Smooth muscle cell (in vitro differentiated cells): ENCODE data around the gene NHS. TPM values are rescaled to one million over a fixed set of nuclear protein-coding genes. Genes with fewer than 3 reads are reported as not detected.
A peak's percentile ranks its signal among the peaks of the same experiment; 100 is the strongest.

ENCODE experiments used
- DNase-seq: peaks from one replicate; lab custom pipeline; 2025; ENCODE audit not compliant: unreplicated experiment; lab: John Stamatoyannopoulos, UW
- H2AFZ ChIP-seq: fragments of 200-600 bp; sonication (generic); 2 replicates; pipeline ENCODE4 v1.6.0; 2016; ENCODE audit warnings: antibody characterized with exemption, low read depth, mild to moderate bottlenecking
- H3F3A ChIP-seq: fragments of 200-600 bp; sonication (generic); 2 replicates; pipeline ENCODE4 v1.6.0; 2017; ENCODE audit warnings: antibody characterized with exemption, low read depth
- H3K27ac ChIP-seq: fragments of 200-600 bp; sonication (generic); 2 replicates; pipeline ENCODE4 v1.5.1; 2016; ENCODE audit warnings: low read depth, mild to moderate bottlenecking
- H3K27me3 ChIP-seq: fragments of 200-600 bp; sonication (generic); 2 replicates; pipeline ENCODE4 v1.6.1; 2016; ENCODE audit warnings: low read depth, mild to moderate bottlenecking
- H3K36me3 ChIP-seq: fragments of 200-600 bp; sonication (generic); 2 replicates; pipeline ENCODE4 v1.5.1; 2016; ENCODE audit warnings: low read depth
- H3K4me1 ChIP-seq: fragments of 200-600 bp; sonication (generic); 2 replicates; pipeline ENCODE4 v1.5.1; 2016; ENCODE audit warnings: low read depth
- H3K4me2 ChIP-seq: fragments of 200-600 bp; sonication (generic); 2 replicates; pipeline ENCODE4 v1.6.0; 2016; ENCODE audit warnings: mild to moderate bottlenecking
- H3K4me3 ChIP-seq: fragments of 200-600 bp; sonication (generic); 2 replicates; pipeline ENCODE4 v1.5.1; 2016; ENCODE audit warnings: mild to moderate bottlenecking
- H3K79me2 ChIP-seq: fragments of 200-600 bp; sonication (generic); 2 replicates; pipeline ENCODE4 v1.6.0; 2016; ENCODE audit warnings: low read depth, mild to moderate bottlenecking
- H3K9ac ChIP-seq: fragments of 200-600 bp; sonication (generic); 2 replicates; pipeline ENCODE4 v1.6.0; 2016; ENCODE audit warnings: low read depth
- H3K9me3 ChIP-seq: fragments of 200-600 bp; sonication (generic); replicated peaks from 2 replicates; pipeline ENCODE4 v1.5.1; 2016; ENCODE audit warnings: low read depth
- H4K20me1 ChIP-seq: fragments of 200-600 bp; sonication (generic); 2 replicates; pipeline ENCODE4 v1.6.0; 2016; ENCODE audit warnings: low read depth
- WGBS: methylation state at CpG from one replicate; pipeline ENCODE4 v1.1.7; 2016; ENCODE audit warnings: low lambda C conversion rate; 5-methylcytosine and 5-hydroxymethylcytosine counted together
- polyA plus RNA-seq: library from polyadenylated mRNA; unstranded; fragments of >200 nt; fragmentation: Nextera tagmentation; extraction: Ambion mirVana; gene quantifications from 2 replicates; pipeline ENCODE4 v1.2.1, GENCODE V29; 2016
- total RNA-seq: library from RNA; depleted of rRNA; stranded (reverse); fragments of >200 nt; gene quantifications from 2 replicates; pipeline ENCODE4 v1.2.3, GENCODE V29; 2014
- TF ChIP-seq, protein P1 (sequence below): fragments of 200-600 bp; sonication (generic); IDR thresholded peaks from 2 replicates; pipeline ENCODE4 v1.5.1; 2017; ENCODE audit warnings: borderline replicate concordance, mild to moderate bottlenecking, antibody characterized with exemption; ENCODE audit not compliant: insufficient read depth, poor library complexity, severe bottlenecking

NHS gene
- total and polyA plus RNA-seq, 2 experiments from 2014 or later = 2.6 to 9.6 TPM

GRCh38 chrX:17409566-17410290, 34.7 kb downstream of the NHS start:
- 61% methylated on average over 3 of the region's 3 CpGs for WGBS

DNA sequence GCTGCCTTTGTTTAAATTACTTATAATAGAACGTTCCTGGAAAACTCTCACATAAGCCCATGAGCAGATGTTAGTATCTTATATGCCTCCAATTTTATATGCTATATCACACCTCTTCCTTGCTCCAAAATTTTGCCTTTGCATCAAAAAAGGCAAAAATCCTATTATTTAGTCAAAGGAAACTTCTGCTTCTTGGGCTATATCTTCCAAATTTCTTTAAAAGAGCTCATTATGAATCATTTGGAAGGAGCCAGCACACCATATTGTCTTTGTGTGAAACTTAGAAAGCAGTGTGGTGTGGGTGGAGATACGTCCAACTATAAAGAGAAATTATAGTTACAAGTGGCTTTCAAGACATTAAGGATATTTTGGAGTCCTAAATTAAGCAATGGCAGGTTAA, 35.7 kb downstream of the NHS start:
- H3K9me3 ChIP-seq = no peaks in the 10 kb centered on the region
- no peaks in the 10 kb centered on the region for H3K36me3 ChIP-seq
- H3K79me2 ChIP-seq = no peaks in the 10 kb centered on the region
- DNase-seq = no peak
- H3K27ac ChIP-seq = no peak overlapping the region
- H3F3A ChIP-seq = no peaks in the 10 kb centered on the region
- H3K9ac ChIP-seq = no peak overlapping the region
- H4K20me1 ChIP-seq = peaks cover 6% of the 10 kb centered on the region
- H2AFZ ChIP-seq = no peak overlapping the region
- TF ChIP-seq, protein P1, sequence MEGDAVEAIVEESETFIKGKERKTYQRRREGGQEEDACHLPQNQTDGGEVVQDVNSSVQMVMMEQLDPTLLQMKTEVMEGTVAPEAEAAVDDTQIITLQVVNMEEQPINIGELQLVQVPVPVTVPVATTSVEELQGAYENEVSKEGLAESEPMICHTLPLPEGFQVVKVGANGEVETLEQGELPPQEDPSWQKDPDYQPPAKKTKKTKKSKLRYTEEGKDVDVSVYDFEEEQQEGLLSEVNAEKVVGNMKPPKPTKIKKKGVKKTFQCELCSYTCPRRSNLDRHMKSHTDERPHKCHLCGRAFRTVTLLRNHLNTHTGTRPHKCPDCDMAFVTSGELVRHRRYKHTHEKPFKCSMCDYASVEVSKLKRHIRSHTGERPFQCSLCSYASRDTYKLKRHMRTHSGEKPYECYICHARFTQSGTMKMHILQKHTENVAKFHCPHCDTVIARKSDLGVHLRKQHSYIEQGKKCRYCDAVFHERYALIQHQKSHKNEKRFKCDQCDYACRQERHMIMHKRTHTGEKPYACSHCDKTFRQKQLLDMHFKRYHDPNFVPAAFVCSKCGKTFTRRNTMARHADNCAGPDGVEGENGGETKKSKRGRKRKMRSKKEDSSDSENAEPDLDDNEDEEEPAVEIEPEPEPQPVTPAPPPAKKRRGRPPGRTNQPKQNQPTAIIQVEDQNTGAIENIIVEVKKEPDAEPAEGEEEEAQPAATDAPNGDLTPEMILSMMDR = no peak
- no peaks in the 10 kb centered on the region for H3K27me3 ChIP-seq
- 56% methylated on average over 2 of the region's 2 CpGs for WGBS
- no peak overlapping the region for H3K4me2 ChIP-seq
- peaks cover 12% of the 10 kb centered on the region for H3K4me1 ChIP-seq
- no peak overlapping the region for H3K4me3 ChIP-seq

More at GRCh38 chrX:17409566-17410290, 34.7 kb downstream of the NHS start:
- Histone ChIP-seq H3K4me1 (peaks cover 7% of the 10 kb centered on the region), H3K79me2 (no peaks in the 10 kb centered on the region), H3K9me3 (no peaks in the 10 kb centered on the region), H3K27me3 (no peaks in the 10 kb centered on the region), H3K27ac (no peak overlapping the region), H3K4me3 (no peak overlapping the region), H3F3A (no peaks in the 10 kb centered on the region), H2AFZ (no peak overlapping the region), H4K20me1 (peaks cover 9% of the 10 kb centered on the region), H3K4me2 (no peak overlapping the region), H3K36me3 (no peaks in the 10 kb centered on the region), H3K9ac (no peak overlapping the region)
- TF ChIP-seq, protein P1 = no peak
- no peak for DNase-seq

DNA sequence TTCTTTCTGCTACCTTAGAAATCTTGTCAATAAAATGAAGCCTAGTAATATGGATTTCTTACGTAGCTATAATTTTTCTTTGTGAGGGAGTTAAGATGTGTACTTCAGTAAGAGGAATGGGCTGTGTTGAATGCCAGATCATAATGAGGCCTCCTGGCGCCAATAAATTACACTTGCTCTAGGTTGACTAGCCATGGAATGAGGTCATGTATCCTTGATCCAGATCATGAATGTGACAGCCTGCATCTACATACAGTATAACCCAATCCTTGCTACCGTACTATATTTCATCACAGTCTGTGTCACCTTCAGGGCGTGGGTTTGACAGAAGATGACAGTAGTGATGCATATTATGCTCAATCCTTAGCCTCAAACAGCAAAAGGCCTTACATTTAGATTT, 36.2 kb downstream of the NHS start:
- H3K79me2 ChIP-seq = no peaks in the 10 kb centered on the region
- no peak overlapping the region for H3K4me3 ChIP-seq
- no peak overlapping the region for H3K4me2 ChIP-seq
- no peak overlapping the region for H3K27ac ChIP-seq
- no peak overlapping the region for H3K9ac ChIP-seq
- H3F3A ChIP-seq = no peaks in the 10 kb centered on the region
- 77% methylated on average over 4 of the region's 4 CpGs for WGBS
- no peaks in the 10 kb centered on the region for H3K9me3 ChIP-seq
- peaks cover 13% of the 10 kb centered on the region for H3K4me1 ChIP-seq
- TF ChIP-seq, protein P1 = no peak
- no peak for DNase-seq
- no peaks in the 10 kb centered on the region for H3K27me3 ChIP-seq
- peaks cover 4% of the 10 kb centered on the region for H4K20me1 ChIP-seq
- no peak overlapping the region for H2AFZ ChIP-seq
- no peaks in the 10 kb centered on the region for H3K36me3 ChIP-seq

GRCh38 chrX:17412692-17413091, 37.7 kb downstream of the NHS start:
- DNase-seq = no peak
- Histone ChIP-seq H3K9me3 (no peaks in the 10 kb centered on the region), H3K4me1 (peaks cover 13% of the 10 kb centered on the region), H3K4me3 (no peak overlapping the region), H3K27me3 (no peaks in the 10 kb centered on the region), H3F3A (no peaks in the 10 kb centered on the region), H3K36me3 (no peaks in the 10 kb centered on the region), H2AFZ (no peak overlapping the region), H3K9ac (peak overlapping the region; percentile 67), H4K20me1 (peaks cover 4% of the 10 kb centered on the region), H3K27ac (peak overlapping the region; percentile 85), H3K79me2 (no peaks in the 10 kb centered on the region), H3K4me2 (peak overlapping the region; percentile 65)
- 63% methylated on average over 4 of the region's 4 CpGs for WGBS
- TF ChIP-seq, protein P1 = no peak
